Activated T-helper 2 cell treated with anti-CD3 and anti-CD28 coated beads, Interferon-gamma antibody, Interleukin-2, Interleukin-4, amounts not matched to agents 10 μg/mL and 5 μg/mL and 100 μg/mL, durations not matched to agents 14 hours and 24 hours and 36 hours (primary cell): ENCODE measurements around the gene ANTXR2. TPM values are rescaled to one million over a fixed set of nuclear protein-coding genes. Genes with fewer than 3 reads are reported as not detected.

Experiments used
- DNase-seq: peaks from one replicate; pipeline ENCODE4 v3.0.0; 2021; ENCODE audit warnings: low spot score
- H3K27ac Mint-ChIP-seq: one replicate; pipeline ENCODE4 v1.8.0; 2021; ENCODE audit warnings: mixed read lengths
- H3K27me3 Mint-ChIP-seq: one replicate; pipeline ENCODE4 v1.8.0; 2021; ENCODE audit warnings: low read depth, mixed read lengths
- H3K36me3 Mint-ChIP-seq: one replicate; pipeline ENCODE4 v1.8.0; 2021; ENCODE audit warnings: low read depth, mixed read lengths
- H3K4me1 Mint-ChIP-seq: one replicate; pipeline ENCODE4 v1.8.0; 2021; ENCODE audit warnings: low read depth, mixed read lengths
- H3K4me3 Mint-ChIP-seq: one replicate; pipeline ENCODE4 v1.8.0; 2021; ENCODE audit warnings: low read depth, mild to moderate bottlenecking, moderate library complexity, mixed read lengths
- H3K9me3 Mint-ChIP-seq: one replicate; pipeline ENCODE4 v1.8.0; 2021; ENCODE audit warnings: mixed read lengths
- intact Hi-C: fragments of 100-400 bp; cut with micrococcal nuclease; formaldehyde crosslinking; loops from one replicate; pipeline ENCODE4 v1.15.1; 2023
- total RNA-seq: library from RNA; stranded (reverse); gene quantifications from 2 replicates; pipeline ENCODE4 v1.2.3, GENCODE V29; 2022

Gene ANTXR2
- total RNA-seq, 1 donor from 2014 or later, result 3.2 TPM

- Mint-ChIP-seq H3K9me3 (no peaks in the 10 kb centered on the region), H3K27me3 (peaks cover 47% of the 10 kb centered on the region), H3K4me3 (no peak overlapping the region), H3K4me1 (no peaks in the 10 kb centered on the region), H3K36me3 (no peaks in the 10 kb centered on the region), H3K27ac (no peak overlapping the region)
- intact Hi-C loops, result no loop called here
- no peak for DNase-seq
These were observed 13.3 kb upstream of the ANTXR2 start for GRCh38 chr4:80086296-80086695.

GRCh38 chr4:80085081-80085480 lies 12.1 kb upstream of the ANTXR2 start:
- intact Hi-C loops, result no loop called here
- no peak overlapping the region for H3K4me3 Mint-ChIP-seq
- no peaks in the 10 kb centered on the region for H3K4me1 Mint-ChIP-seq
- H3K9me3 Mint-ChIP-seq, result no peaks in the 10 kb centered on the region
- no peak overlapping the region for H3K27ac Mint-ChIP-seq
- H3K27me3 Mint-ChIP-seq, result peaks cover 49% of the 10 kb centered on the region
- DNase-seq, result no peak
- H3K36me3 Mint-ChIP-seq, result no peaks in the 10 kb centered on the region

- peaks cover 18% of the 10 kb centered on the region for H3K4me1 Mint-ChIP-seq
- intact Hi-C loops, result no loop called here
- H3K36me3 Mint-ChIP-seq, result no peaks in the 10 kb centered on the region
- no peak overlapping the region for H3K27ac Mint-ChIP-seq
- no peak for DNase-seq
- peaks cover 46% of the 10 kb centered on the region for H3K27me3 Mint-ChIP-seq
- no peak overlapping the region for H3K4me3 Mint-ChIP-seq
- H3K9me3 Mint-ChIP-seq, result peaks cover 10% of the 10 kb centered on the region
These were observed 9.7 kb upstream of the ANTXR2 start for GRCh38 chr4:80082693-80083092.

GRCh38 chr4:80081566-80081965 lies 8.5 kb upstream of the ANTXR2 start:
- intact Hi-C loops, result no loop called here
- Mint-ChIP-seq H3K27me3 (peaks cover 42% of the 10 kb centered on the region), H3K27ac (no peak overlapping the region), H3K4me3 (no peak overlapping the region), H3K9me3 (peaks cover 10% of the 10 kb centered on the region), H3K36me3 (no peaks in the 10 kb centered on the region), H3K4me1 (peaks cover 25% of the 10 kb centered on the region)
- DNase-seq, result no peak

- Mint-ChIP-seq H3K9me3 (peaks cover 10% of the 10 kb centered on the region), H3K36me3 (no peaks in the 10 kb centered on the region), H3K27me3 (peaks cover 27% of the 10 kb centered on the region), H3K27ac (no peak overlapping the region), H3K4me1 (peaks cover 45% of the 10 kb centered on the region), H3K4me3 (no peak overlapping the region)
- no peak for DNase-seq
- intact Hi-C loops, result loop anchor here (5.0 to 10.0 kb wide), 2 partner anchors 402 to 1425 kb away; no protein-coding TSS in a partner anchor
These were observed 6.4 kb upstream of the ANTXR2 start for GRCh38 chr4:80079255-80079923.

GRCh38 chr4:80078346-80079092 lies 5.5 kb upstream of the ANTXR2 start:
- peaks cover 25% of the 10 kb centered on the region for H3K27me3 Mint-ChIP-seq
- no peak overlapping the region for H3K27ac Mint-ChIP-seq
- DNase-seq, result no peak
- intact Hi-C loops, result loop anchor here (5.0 to 10.0 kb wide), 2 partner anchors 401 to 1424 kb away; no protein-coding TSS in a partner anchor
- no peak overlapping the region for H3K4me3 Mint-ChIP-seq
- no peaks in the 10 kb centered on the region for H3K36me3 Mint-ChIP-seq
- peaks cover 53% of the 10 kb centered on the region for H3K4me1 Mint-ChIP-seq
- peaks cover 10% of the 10 kb centered on the region for H3K9me3 Mint-ChIP-seq

- no peak overlapping the region for H3K27ac Mint-ChIP-seq
- H3K4me1 Mint-ChIP-seq, result peaks cover 55% of the 10 kb centered on the region
- no peak overlapping the region for H3K4me3 Mint-ChIP-seq
- intact Hi-C loops, result loop anchor here (1.0 to 10.0 kb wide), 6 partner anchors 19 to 1423 kb away; no protein-coding TSS in a partner anchor
- H3K27me3 Mint-ChIP-seq, result peaks cover 21% of the 10 kb centered on the region
- H3K36me3 Mint-ChIP-seq, result no peaks in the 10 kb centered on the region
- H3K9me3 Mint-ChIP-seq, result peaks cover 10% of the 10 kb centered on the region
- no peak for DNase-seq
These were observed 4.6 kb upstream of the ANTXR2 start for GRCh38 chr4:80077639-80078038.

GRCh38 chr4:80076681-80077080 lies 3.7 kb upstream of the ANTXR2 start:
- peaks cover 10% of the 10 kb centered on the region for H3K9me3 Mint-ChIP-seq
- no peaks in the 10 kb centered on the region for H3K36me3 Mint-ChIP-seq
- intact Hi-C loops, result loop anchor here (1.0 to 10.0 kb wide), 6 partner anchors 18 to 1422 kb away; no protein-coding TSS in a partner anchor
- peaks cover 60% of the 10 kb centered on the region for H3K4me1 Mint-ChIP-seq
- no peak for DNase-seq
- H3K27ac Mint-ChIP-seq, result no peak overlapping the region
- H3K27me3 Mint-ChIP-seq, result peaks cover 17% of the 10 kb centered on the region
- no peak overlapping the region for H3K4me3 Mint-ChIP-seq

GRCh38 chr4:80075995-80076675 lies 3.1 kb upstream of the ANTXR2 start:
- H3K4me1 Mint-ChIP-seq, result peaks cover 64% of the 10 kb centered on the region
- H3K9me3 Mint-ChIP-seq, result peaks cover 10% of the 10 kb centered on the region
- no peak overlapping the region for H3K4me3 Mint-ChIP-seq
- no peak for DNase-seq
- H3K27ac Mint-ChIP-seq, result no peak overlapping the region
- intact Hi-C loops, result loop anchor here (2.0 to 10.0 kb wide), 3 partner anchors 17 to 1421 kb away; no protein-coding TSS in a partner anchor
- H3K36me3 Mint-ChIP-seq, result peaks cover 3% of the 10 kb centered on the region
- peaks cover 14% of the 10 kb centered on the region for H3K27me3 Mint-ChIP-seq

GRCh38 chr4:80074651-80075050 lies 1.6 kb upstream of the ANTXR2 start:
- Mint-ChIP-seq H3K9me3 (peaks cover 10% of the 10 kb centered on the region), H3K36me3 (peaks cover 12% of the 10 kb centered on the region), H3K4me3 (no peak overlapping the region), H3K27me3 (peaks cover 8% of the 10 kb centered on the region), H3K4me1 (peaks cover 77% of the 10 kb centered on the region), H3K27ac (no peak overlapping the region)
- intact Hi-C loops, result loop anchor here (5.0 to 10.0 kb wide), 5 partner anchors 157 to 1420 kb away; no protein-coding TSS in a partner anchor
- DNase-seq, result no peak

GRCh38 chr4:80074069-80074468 lies 1.0 kb upstream of the ANTXR2 start:
- H3K27me3 Mint-ChIP-seq, result peaks cover 8% of the 10 kb centered on the region
- H3K4me3 Mint-ChIP-seq, result no peak overlapping the region
- H3K4me1 Mint-ChIP-seq, result peaks cover 78% of the 10 kb centered on the region
- intact Hi-C loops, result loop anchor here (5.0 to 10.0 kb wide), 4 partner anchors 157 to 1419 kb away; no protein-coding TSS in a partner anchor
- no peak for DNase-seq
- H3K36me3 Mint-ChIP-seq, result peaks cover 18% of the 10 kb centered on the region
- peaks cover 5% of the 10 kb centered on the region for H3K9me3 Mint-ChIP-seq
- no peak overlapping the region for H3K27ac Mint-ChIP-seq

GRCh38 chr4:80073473-80074008 lies 512 bp upstream of the ANTXR2 start:
- Mint-ChIP-seq H3K27ac (peak overlapping the region; percentile 65), H3K9me3 (no peaks in the 10 kb centered on the region), H3K4me3 (peak overlapping the region; percentile 87), H3K27me3 (peaks cover 2% of the 10 kb centered on the region), H3K4me1 (peaks cover 74% of the 10 kb centered on the region), H3K36me3 (peaks cover 21% of the 10 kb centered on the region)
- no peak for DNase-seq
- intact Hi-C loops, result loop anchor here (1.0 to 10.0 kb wide), 6 partner anchors 67 to 1419 kb away; no protein-coding TSS in a partner anchor
